Measurements from ENCODE around the gene SCN7A.

DNA sequence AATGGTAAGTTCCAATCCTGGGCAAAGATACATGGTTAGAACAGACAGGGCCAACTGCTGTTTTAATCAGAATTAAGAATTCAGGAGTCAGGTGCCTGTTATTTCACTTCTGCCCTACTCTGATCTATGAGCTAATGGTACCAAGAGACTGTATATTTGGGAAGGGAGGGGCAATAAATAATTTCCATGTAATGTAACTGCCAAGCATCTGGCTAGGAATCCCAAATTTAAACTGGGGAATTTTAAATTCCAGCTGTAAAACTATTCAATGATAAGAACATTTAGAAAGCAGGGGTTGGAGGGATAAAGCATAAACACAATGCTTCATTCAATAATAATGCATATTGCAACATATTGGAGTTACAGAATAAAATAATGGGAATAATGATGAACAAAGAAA is 49.7 kb downstream of the SCN7A start:
- no peak for TF ChIP-seq CTCF (optimal IDR thresholded peaks at IDR 0.05 in 1 of 3, IDR thresholded peaks at IDR 0.05 in 1 of 3, conservative IDR thresholded peaks at IDR 0.05 in 1 of 3; ENCODE audit: extremely low read depth in 1 of 3, insufficient read depth in 2 of 3, low read length in 3 of 3)
- no peak for TF ChIP-seq EZH2 (IDR thresholded peaks at IDR 0.05; ENCODE audit: low read length)
